ENCODE results near the gene ACOT9.
A peak's percentile ranks its signal among the peaks of the same experiment; 100 is the strongest.

The ACOT9 gene, protein sequence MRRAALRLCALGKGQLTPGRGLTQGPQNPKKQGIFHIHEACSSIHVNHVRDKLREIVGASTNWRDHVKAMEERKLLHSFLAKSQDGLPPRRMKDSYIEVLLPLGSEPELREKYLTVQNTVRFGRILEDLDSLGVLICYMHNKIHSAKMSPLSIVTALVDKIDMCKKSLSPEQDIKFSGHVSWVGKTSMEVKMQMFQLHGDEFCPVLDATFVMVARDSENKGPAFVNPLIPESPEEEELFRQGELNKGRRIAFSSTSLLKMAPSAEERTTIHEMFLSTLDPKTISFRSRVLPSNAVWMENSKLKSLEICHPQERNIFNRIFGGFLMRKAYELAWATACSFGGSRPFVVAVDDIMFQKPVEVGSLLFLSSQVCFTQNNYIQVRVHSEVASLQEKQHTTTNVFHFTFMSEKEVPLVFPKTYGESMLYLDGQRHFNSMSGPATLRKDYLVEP

DNA sequence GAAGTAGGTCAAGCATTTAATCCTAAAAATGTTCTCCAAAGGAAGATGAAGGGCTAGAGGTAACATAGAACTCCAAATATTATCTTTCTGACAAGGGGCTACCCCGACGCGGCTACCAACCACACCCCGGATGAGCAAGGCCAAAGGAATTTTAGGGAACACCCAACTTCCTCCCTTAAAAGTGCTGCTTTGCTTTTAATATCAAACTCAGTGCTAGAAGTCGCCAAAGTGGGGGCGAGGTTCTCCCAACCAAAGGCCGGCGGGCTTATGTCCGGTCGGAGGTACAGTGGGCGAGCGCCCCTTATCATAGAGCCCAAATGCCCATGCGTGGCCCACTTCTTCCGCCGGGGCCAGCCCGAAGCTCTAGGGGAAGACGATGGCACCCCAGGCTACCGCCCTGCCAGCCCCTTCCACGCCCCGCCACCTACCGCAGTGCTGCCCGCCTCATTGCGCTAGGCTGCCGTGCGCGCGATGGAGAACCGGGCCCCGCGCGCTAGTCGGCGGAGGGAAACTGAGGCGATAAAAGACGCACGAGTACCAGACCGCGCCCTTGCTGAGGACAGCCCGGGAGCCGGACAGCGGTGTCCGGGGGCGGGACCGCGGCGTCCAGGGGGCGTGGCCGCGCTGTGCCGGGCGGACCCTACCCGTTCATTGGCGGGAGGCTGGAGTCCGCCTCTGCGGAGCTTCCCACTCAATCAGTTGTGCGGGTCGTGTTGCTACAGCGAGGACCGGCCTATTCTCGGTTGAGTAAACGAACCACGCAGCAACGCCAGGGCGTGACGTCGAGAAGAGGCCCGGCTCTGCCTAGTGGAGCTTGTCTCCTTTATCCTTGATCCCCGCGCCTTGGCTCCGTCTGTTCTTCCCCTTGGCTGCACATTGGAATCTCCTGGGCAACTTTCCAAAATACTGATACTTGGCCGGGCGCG is at the start of gene ACOT9:
TSS of gene ACOT9 (minus strand) at position 580 of the 926 bp plus-strand sequence. CDS start at position 448, 132 bp downstream.
- POLR2A ChIA-PET: interaction anchor here (0.6 to 1.6 kb wide), 2 partner anchors 34 to 40 kb away, joined by 3 to 15 read pairs; partner anchors contain the start of gene SAT1
- peak; percentile 88 for DNase-seq (ENCODE audit: extremely low spot score)
- CTCF ChIA-PET: interaction anchor here (0.9 to 1.4 kb wide), 6 partner anchors 9 to 165 kb away, joined by 3 to 6 read pairs (median 4); partner anchors contain the start of genes APOO, CXorf58 and SAT1
- TF ChIP-seq, protein P1, sequence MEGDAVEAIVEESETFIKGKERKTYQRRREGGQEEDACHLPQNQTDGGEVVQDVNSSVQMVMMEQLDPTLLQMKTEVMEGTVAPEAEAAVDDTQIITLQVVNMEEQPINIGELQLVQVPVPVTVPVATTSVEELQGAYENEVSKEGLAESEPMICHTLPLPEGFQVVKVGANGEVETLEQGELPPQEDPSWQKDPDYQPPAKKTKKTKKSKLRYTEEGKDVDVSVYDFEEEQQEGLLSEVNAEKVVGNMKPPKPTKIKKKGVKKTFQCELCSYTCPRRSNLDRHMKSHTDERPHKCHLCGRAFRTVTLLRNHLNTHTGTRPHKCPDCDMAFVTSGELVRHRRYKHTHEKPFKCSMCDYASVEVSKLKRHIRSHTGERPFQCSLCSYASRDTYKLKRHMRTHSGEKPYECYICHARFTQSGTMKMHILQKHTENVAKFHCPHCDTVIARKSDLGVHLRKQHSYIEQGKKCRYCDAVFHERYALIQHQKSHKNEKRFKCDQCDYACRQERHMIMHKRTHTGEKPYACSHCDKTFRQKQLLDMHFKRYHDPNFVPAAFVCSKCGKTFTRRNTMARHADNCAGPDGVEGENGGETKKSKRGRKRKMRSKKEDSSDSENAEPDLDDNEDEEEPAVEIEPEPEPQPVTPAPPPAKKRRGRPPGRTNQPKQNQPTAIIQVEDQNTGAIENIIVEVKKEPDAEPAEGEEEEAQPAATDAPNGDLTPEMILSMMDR (IDR thresholded peaks at IDR 0.05; ENCODE audit: control extremely low read depth, extremely low read depth, low read depth, missing control alignments): no peak

DNA sequence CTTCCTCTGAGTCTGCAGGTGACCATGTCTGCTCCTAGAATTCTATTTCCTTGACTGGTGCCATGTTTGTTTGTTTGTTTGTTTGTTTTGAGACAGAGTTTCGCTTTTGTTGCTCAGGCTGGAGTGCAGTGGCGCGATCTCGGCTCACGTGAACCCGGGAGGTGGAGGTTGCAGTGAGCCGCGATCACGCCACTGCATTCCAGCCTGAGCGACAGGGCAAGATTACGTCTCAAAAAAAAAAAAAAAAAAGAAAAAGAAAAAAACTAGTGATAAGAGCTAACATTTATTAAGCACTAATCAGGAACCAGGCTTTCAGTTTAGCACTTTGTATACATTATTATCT is 47.0 kb upstream of the ACOT9 start:
- no peak for DNase-seq (ENCODE audit: extremely low spot score)
- ChIA-PET POLR2A (no interaction called here), CTCF (no interaction called here)
- TF ChIP-seq, protein P1 (IDR thresholded peaks at IDR 0.05; ENCODE audit: control extremely low read depth, extremely low read depth, low read depth, missing control alignments): no peak

DNA sequence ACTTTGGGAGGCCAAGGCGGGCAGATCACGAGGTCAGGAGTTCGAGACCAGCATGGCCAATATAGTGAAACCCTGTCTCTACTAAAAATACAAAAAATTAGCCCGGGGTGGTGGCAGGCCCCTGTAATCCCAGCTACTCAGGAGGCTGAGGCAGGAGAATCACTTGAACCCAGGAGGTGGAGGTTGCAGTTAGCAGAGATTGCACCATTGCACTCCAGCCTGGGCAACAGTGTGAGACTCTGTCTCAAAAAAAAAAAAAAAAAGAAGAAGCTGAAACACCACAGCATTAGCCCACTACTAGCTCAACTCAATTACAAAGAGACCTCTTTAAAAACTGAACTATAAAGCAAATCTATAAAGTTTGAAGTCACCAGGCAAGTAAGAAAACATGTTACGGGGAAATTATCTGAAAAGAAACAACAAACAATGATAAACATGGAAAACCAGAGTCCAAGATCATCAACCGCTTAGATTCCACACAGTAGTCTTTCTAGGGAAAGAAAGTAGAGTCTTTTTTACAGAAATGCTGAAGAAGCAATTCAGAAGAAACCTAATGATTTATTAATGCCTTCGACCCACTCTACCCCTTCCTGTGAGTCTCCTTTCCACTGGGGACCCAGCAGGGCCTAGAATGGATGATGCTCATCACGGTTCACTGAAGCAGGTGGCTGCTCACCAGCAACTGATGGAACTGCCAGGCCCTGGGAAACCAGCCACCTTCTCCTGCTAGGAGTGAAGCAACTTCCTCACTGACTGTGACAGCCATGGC is 46.5 kb upstream of the ACOT9 start:
- ChIA-PET POLR2A (no interaction called here), CTCF (no interaction called here)
- no peak for DNase-seq (ENCODE audit: extremely low spot score)
- TF ChIP-seq, protein P1 (IDR thresholded peaks at IDR 0.05; ENCODE audit: control extremely low read depth, extremely low read depth, low read depth, missing control alignments): no peak

DNA sequence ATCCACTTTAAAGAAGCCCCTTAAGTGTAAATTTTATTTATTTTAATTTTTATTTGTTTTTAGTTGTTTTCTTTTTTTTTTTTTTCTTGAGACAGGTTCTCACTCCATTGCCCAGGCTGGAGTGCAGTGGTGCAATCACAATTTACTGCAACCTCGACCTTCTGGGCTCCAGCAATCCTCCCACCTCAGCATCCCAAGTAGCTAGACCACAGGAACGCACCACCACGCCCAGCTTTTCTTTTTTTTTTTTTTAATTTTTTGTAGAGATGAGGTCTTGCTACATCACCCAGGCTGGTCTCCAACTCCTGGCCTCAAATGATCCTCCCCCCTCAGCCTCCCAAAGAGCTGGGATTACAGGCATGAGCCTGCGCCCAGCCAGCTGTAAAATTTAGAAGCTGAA is 45.9 kb upstream of the ACOT9 start:
- CTCF ChIA-PET: interaction anchor here (1.3 kb wide), 1 partner anchor 120 kb away, joined by 3 read pairs; no protein-coding TSS in a partner anchor
- TF ChIP-seq, protein P1 (IDR thresholded peaks at IDR 0.05; ENCODE audit: control extremely low read depth, extremely low read depth, low read depth, missing control alignments): no peak

DNA sequence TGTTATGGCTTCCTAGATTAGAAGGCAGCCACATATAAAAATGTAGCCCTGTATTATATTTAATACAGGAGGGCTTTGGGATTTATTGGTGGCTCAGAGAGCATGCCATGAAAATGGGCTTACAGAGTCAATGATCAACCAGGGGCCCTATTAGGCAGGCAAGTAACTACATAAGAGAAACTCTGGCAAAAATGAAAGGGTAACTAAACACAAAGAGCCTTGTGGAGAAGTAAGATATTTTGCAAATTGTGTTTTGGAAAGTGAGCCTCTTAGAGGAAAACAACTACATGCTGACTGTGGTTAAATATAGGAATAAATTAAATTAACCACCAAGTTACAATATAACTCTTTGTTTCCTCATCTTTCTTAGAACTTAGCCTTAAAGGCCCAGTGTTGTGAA is 45.4 kb upstream of the ACOT9 start:
- ChIA-PET POLR2A (no interaction called here), CTCF (interaction anchor here (1.3 kb wide), 2 partner anchors 114 to 120 kb away, joined by 3 to 4 read pairs; no protein-coding TSS in a partner anchor)
- TF ChIP-seq, protein P1 (IDR thresholded peaks at IDR 0.05; ENCODE audit: control extremely low read depth, extremely low read depth, low read depth, missing control alignments): no peak
- DNase-seq (ENCODE audit: extremely low spot score): no peak

More for the DNA sequence above, 45.9 kb upstream of the ACOT9 start:
- POLR2A ChIA-PET: no interaction called here
- DNase-seq (ENCODE audit: extremely low spot score): no peak
